ENCODE results near the gene ZDHHC11.
"Not testable (repeated sequence)": the region's sequence is repeated elsewhere in the genome, so short reads cannot be mapped to it uniquely, and the experiment has no call there.

Gene ZDHHC11

GRCh38 chr5:880816-881550 lies 30.2 kb upstream of the ZDHHC11 start:
- no peak for DNase-seq (ENCODE audit: low read depth, low spot score)

- not testable (repeated sequence) for DNase-seq (ENCODE audit: low read depth, low spot score)
These were observed 27.9 kb upstream of the ZDHHC11 start for GRCh38 chr5:878677-879076.

- DNase-seq (ENCODE audit: low read depth, low spot score) = no peak
These were observed 27.3 kb upstream of the ZDHHC11 start for GRCh38 chr5:878125-878524.

- DNase-seq (ENCODE audit: low read depth, low spot score) = no peak
These were observed 25.9 kb upstream of the ZDHHC11 start for GRCh38 chr5:876398-877365.

GRCh38 chr5:875931-876330 lies 25.1 kb upstream of the ZDHHC11 start:
- DNase-seq (ENCODE audit: low read depth, low spot score) = no peak

GRCh38 chr5:873328-873727 lies 22.5 kb upstream of the ZDHHC11 start:
- no peak for DNase-seq (ENCODE audit: low read depth, low spot score)

- no peak for DNase-seq (ENCODE audit: low read depth, low spot score)
These were observed 21.5 kb upstream of the ZDHHC11 start for GRCh38 chr5:872301-872700.

- DNase-seq (ENCODE audit: low read depth, low spot score) = no peak
These were observed 21.0 kb upstream of the ZDHHC11 start for GRCh38 chr5:871596-872298.

- DNase-seq (ENCODE audit: low read depth, low spot score) = no peak
These were observed 20.2 kb upstream of the ZDHHC11 start for GRCh38 chr5:870956-871355.

- no peak for DNase-seq (ENCODE audit: low read depth, low spot score)
These were observed 17.8 kb upstream of the ZDHHC11 start for GRCh38 chr5:868428-869135.

- DNase-seq (ENCODE audit: low read depth, low spot score) = no peak
These were observed 16.6 kb upstream of the ZDHHC11 start for GRCh38 chr5:867300-867870.

GRCh38 chr5:865771-866170 lies 15.0 kb upstream of the ZDHHC11 start:
- DNase-seq (ENCODE audit: low read depth, low spot score) = no peak

- DNase-seq (ENCODE audit: low read depth, low spot score) = no peak
These were observed 14.4 kb upstream of the ZDHHC11 start for GRCh38 chr5:865168-865521.

- DNase-seq (ENCODE audit: low read depth, low spot score) = no peak
These were observed 13.8 kb upstream of the ZDHHC11 start for GRCh38 chr5:864492-865167.

- DNase-seq (ENCODE audit: low read depth, low spot score) = no peak
These were observed 12.5 kb upstream of the ZDHHC11 start for GRCh38 chr5:863244-863805.

- no peak for DNase-seq (ENCODE audit: low read depth, low spot score)
These were observed 11.8 kb upstream of the ZDHHC11 start for GRCh38 chr5:862367-863243.

- DNase-seq (ENCODE audit: low read depth, low spot score) = no peak
These were observed 10.9 kb upstream of the ZDHHC11 start for GRCh38 chr5:861442-862366.

GRCh38 chr5:860506-861150 lies 9.8 kb upstream of the ZDHHC11 start:
- DNase-seq (ENCODE audit: low read depth, low spot score) = no peak
